Measurements from ENCODE around the gene CCSER1. TPM values are rescaled to one million over a fixed set of nuclear protein-coding genes. Genes with fewer than 3 reads are reported as not detected.

Gene CCSER1
- total and polyA plus RNA-seq, 2 of the 8 experiments (the other 6 are each of a cell fraction or from before 2014, with no cell fraction given): 0.26 to 0.84 TPM

DNA sequence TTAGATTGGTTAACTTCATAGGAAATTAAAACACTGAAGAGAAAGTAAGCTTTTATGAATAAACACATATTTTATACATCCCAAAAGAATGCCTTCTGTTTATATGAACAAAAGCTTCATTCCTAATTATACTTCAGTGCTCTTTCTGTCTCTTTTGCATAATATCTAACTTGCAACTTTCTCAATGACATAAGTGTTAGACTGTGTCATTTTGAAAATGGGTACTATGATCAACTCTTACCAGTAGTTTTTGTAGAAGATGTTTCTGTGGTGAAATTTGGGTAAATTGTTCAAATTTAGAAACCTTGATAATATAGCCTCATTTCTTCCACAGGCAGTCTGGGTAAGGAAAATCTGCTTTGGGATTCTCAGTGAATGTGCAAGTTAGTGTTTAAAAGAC is 991.4 kb downstream of the CCSER1 start:
- no peaks in the 10 kb centered on the region for H3K36me3 ChIP-seq (ENCODE audit: control insufficient read depth in 2 of 4, insufficient read depth in 4 of 4, low read length in 3 of 4)
- no peaks in the 10 kb centered on the region for H4K20me1 ChIP-seq (replicated peaks in 1 of 2; ENCODE audit: control insufficient read depth in 1 of 2, insufficient read depth in 2 of 2, low read length in 2 of 2)
- no peaks in the 10 kb centered on the region for H3K27me3 ChIP-seq (replicated peaks in 1 of 4; ENCODE audit: control insufficient read depth in 3 of 4, extremely low read depth in 1 of 4, insufficient read depth in 3 of 4, low read length in 3 of 4)
- no peaks in the 10 kb centered on the region for H3K79me1 ChIP-seq (ENCODE audit: low read depth, low read length)
- H3K18ac ChIP-seq (ENCODE audit: extremely low read depth, low read length): no peak overlapping the region
- H4K8ac ChIP-seq (ENCODE audit: extremely low read depth, insufficient read depth, low read length): no peak overlapping the region
- H2BK120ac ChIP-seq (replicated peaks; ENCODE audit: low read depth, low read length): no peak overlapping the region
- H4K5ac ChIP-seq (ENCODE audit: insufficient read length, low read depth, low read length): no peak overlapping the region
- no peak overlapping the region for H3K4me2 ChIP-seq (ENCODE audit: insufficient read depth in 1 of 2, low read depth in 2 of 2, low read length in 2 of 2)
- ChIA-PET CTCF (ENCODE audit: partially characterized antibody) (no interaction called here), POLR2A (ENCODE audit: partially characterized antibody) (no interaction called here)
- no peak overlapping the region for H2BK5ac ChIP-seq (ENCODE audit: low read depth, low read length)
- DNase-seq (ENCODE audit: low read depth in 1 of 2, low spot score in 2 of 2) (no peak), FAIRE-seq (no peak)
- no peaks in the 10 kb centered on the region for H3K23me2 ChIP-seq (ENCODE audit: low read depth, low read length)
- H3K14ac ChIP-seq (ENCODE audit: insufficient read length): no peak overlapping the region
- H3K4me1 ChIP-seq (replicated peaks in 1 of 4; ENCODE audit: control insufficient read depth in 3 of 4, insufficient read depth in 4 of 4, low read length in 3 of 4): peaks cover 0 to 5% (median 0%) of the 10 kb centered on the region in 4 experiments; a peak in 1 of 7 replicates
- no peak overlapping the region for H3K4ac ChIP-seq (replicated peaks; ENCODE audit: insufficient read length, low read depth, low read length)
- H2BK20ac ChIP-seq (ENCODE audit: low read length): no peak overlapping the region
- peaks cover 0 to 6% of the 10 kb centered on the region in 2 experiments; a peak in 2 of 4 replicates for H3K9me3 ChIP-seq (ENCODE audit: insufficient read depth in 2 of 2, low read depth in 1 of 2, low read length in 1 of 2)
- H3K4me3 ChIP-seq (ENCODE audit: extremely low read depth in 1 of 4, insufficient read depth in 2 of 4, low read depth in 3 of 4, low read length in 4 of 4): no peak overlapping the region
- H2AFZ ChIP-seq (ENCODE audit: low read length): no peak overlapping the region
- H3K27ac ChIP-seq (ENCODE audit: low read depth, low read length): no peak overlapping the region
- H3K79me2 ChIP-seq (ENCODE audit: control insufficient read depth in 1 of 2, insufficient read depth in 2 of 2, low read length in 2 of 2): no peaks in the 10 kb centered on the region
- no peak overlapping the region for H3K9ac ChIP-seq (replicated peaks in 1 of 4; ENCODE audit: extremely low read depth in 1 of 4, low read depth in 3 of 4, low read length in 3 of 4)
- no peak overlapping the region for H3K56ac ChIP-seq (replicated peaks; ENCODE audit: insufficient read length, low read depth, low read length)
- H3K23ac ChIP-seq (ENCODE audit: insufficient read length): no peak overlapping the region
- no peak overlapping the region for H4K91ac ChIP-seq (replicated peaks; ENCODE audit: insufficient read length, low read length)
- no peak overlapping the region for H2AK5ac ChIP-seq (ENCODE audit: low read depth, low read length)
- H2BK12ac ChIP-seq (ENCODE audit: low read depth, low read length): no peak overlapping the region
- H2BK15ac ChIP-seq (ENCODE audit: low read length): no peak overlapping the region
- TF ChIP-seq, protein P1, sequence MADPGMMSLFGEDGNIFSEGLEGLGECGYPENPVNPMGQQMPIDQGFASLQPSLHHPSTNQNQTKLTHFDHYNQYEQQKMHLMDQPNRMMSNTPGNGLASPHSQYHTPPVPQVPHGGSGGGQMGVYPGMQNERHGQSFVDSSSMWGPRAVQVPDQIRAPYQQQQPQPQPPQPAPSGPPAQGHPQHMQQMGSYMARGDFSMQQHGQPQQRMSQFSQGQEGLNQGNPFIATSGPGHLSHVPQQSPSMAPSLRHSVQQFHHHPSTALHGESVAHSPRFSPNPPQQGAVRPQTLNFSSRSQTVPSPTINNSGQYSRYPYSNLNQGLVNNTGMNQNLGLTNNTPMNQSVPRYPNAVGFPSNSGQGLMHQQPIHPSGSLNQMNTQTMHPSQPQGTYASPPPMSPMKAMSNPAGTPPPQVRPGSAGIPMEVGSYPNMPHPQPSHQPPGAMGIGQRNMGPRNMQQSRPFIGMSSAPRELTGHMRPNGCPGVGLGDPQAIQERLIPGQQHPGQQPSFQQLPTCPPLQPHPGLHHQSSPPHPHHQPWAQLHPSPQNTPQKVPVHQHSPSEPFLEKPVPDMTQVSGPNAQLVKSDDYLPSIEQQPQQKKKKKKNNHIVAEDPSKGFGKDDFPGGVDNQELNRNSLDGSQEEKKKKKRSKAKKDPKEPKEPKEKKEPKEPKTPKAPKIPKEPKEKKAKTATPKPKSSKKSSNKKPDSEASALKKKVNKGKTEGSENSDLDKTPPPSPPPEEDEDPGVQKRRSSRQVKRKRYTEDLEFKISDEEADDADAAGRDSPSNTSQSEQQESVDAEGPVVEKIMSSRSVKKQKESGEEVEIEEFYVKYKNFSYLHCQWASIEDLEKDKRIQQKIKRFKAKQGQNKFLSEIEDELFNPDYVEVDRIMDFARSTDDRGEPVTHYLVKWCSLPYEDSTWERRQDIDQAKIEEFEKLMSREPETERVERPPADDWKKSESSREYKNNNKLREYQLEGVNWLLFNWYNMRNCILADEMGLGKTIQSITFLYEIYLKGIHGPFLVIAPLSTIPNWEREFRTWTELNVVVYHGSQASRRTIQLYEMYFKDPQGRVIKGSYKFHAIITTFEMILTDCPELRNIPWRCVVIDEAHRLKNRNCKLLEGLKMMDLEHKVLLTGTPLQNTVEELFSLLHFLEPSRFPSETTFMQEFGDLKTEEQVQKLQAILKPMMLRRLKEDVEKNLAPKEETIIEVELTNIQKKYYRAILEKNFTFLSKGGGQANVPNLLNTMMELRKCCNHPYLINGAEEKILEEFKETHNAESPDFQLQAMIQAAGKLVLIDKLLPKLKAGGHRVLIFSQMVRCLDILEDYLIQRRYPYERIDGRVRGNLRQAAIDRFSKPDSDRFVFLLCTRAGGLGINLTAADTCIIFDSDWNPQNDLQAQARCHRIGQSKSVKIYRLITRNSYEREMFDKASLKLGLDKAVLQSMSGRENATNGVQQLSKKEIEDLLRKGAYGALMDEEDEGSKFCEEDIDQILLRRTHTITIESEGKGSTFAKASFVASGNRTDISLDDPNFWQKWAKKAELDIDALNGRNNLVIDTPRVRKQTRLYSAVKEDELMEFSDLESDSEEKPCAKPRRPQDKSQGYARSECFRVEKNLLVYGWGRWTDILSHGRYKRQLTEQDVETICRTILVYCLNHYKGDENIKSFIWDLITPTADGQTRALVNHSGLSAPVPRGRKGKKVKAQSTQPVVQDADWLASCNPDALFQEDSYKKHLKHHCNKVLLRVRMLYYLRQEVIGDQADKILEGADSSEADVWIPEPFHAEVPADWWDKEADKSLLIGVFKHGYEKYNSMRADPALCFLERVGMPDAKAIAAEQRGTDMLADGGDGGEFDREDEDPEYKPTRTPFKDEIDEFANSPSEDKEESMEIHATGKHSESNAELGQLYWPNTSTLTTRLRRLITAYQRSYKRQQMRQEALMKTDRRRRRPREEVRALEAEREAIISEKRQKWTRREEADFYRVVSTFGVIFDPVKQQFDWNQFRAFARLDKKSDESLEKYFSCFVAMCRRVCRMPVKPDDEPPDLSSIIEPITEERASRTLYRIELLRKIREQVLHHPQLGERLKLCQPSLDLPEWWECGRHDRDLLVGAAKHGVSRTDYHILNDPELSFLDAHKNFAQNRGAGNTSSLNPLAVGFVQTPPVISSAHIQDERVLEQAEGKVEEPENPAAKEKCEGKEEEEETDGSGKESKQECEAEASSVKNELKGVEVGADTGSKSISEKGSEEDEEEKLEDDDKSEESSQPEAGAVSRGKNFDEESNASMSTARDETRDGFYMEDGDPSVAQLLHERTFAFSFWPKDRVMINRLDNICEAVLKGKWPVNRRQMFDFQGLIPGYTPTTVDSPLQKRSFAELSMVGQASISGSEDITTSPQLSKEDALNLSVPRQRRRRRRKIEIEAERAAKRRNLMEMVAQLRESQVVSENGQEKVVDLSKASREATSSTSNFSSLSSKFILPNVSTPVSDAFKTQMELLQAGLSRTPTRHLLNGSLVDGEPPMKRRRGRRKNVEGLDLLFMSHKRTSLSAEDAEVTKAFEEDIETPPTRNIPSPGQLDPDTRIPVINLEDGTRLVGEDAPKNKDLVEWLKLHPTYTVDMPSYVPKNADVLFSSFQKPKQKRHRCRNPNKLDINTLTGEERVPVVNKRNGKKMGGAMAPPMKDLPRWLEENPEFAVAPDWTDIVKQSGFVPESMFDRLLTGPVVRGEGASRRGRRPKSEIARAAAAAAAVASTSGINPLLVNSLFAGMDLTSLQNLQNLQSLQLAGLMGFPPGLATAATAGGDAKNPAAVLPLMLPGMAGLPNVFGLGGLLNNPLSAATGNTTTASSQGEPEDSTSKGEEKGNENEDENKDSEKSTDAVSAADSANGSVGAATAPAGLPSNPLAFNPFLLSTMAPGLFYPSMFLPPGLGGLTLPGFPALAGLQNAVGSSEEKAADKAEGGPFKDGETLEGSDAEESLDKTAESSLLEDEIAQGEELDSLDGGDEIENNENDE (IDR thresholded peaks at IDR 0.05; ENCODE audit: insufficient replicate concordance, low read length): no peak
- TF ChIP-seq CHD2 (IDR thresholded peaks at IDR 0.05; ENCODE audit: low read length): no peak
